HL-60 (cell line): ENCODE results near the gene EPS15.
"Not testable (repeated sequence)": the region's sequence is repeated elsewhere in the genome, so short reads cannot be mapped to it uniquely, and the experiment has no call there.

ENCODE experiments used
- DNase-seq, 2 experiments: peaks; one replicate each; pipeline ENCODE4 v3.0.0-alpha.2; 2010 to 2020; ENCODE audit warnings: low read depth in 1 of 2, low spot score in 1 of 2
- H3K27ac ChIP-seq: fragments of 250-450 bp; sonication (Bioruptor Pico); replicated peaks from 2 replicates; pipeline ENCODE4 v1.5.1; 2020; ENCODE audit warnings: mild to moderate bottlenecking, moderate library complexity
- H3K27me3 ChIP-seq: fragments of 250-450 bp; sonication (Bioruptor Pico); 2 replicates; pipeline ENCODE4 v1.5.1; 2021; ENCODE audit warnings: mild to moderate bottlenecking, moderate library complexity; ENCODE audit not compliant: insufficient read depth, poor library complexity, severe bottlenecking
- H3K4me3 ChIP-seq: replicated peaks from 2 replicates; pipeline ENCODE4 v1.5.1; 2011; ENCODE audit warnings: mild to moderate bottlenecking, control low read depth, low read length; ENCODE audit not compliant: insufficient read depth
- GABPA ChIP-seq: IDR thresholded peaks from 2 replicates; pipeline ENCODE4 v1.6.1; 2012; ENCODE audit warnings: low read depth
- POLR2AphosphoS5 ChIP-seq: IDR thresholded peaks from 2 replicates; pipeline ENCODE4 v1.6.1; 2012; ENCODE audit warnings: low read depth
- SPI1 ChIP-seq: IDR thresholded peaks from 2 replicates; pipeline ENCODE4 v1.6.1; 2012; ENCODE audit warnings: low read depth, mild to moderate bottlenecking, borderline replicate concordance
- TF ChIP-seq, protein P1 (sequence below): IDR thresholded peaks from one replicate; pipeline ENCODE4 v1.5.1; 2011; ENCODE audit warnings: low read length, control low read depth, inconsistent platforms; ENCODE audit not compliant: insufficient read depth
- TF ChIP-seq, protein P2 (sequence below): IDR thresholded peaks from 2 replicates; pipeline ENCODE4 v1.6.1; 2012; ENCODE audit warnings: low read depth; ENCODE audit not compliant: insufficient replicate concordance

The EPS15 gene

DNA sequence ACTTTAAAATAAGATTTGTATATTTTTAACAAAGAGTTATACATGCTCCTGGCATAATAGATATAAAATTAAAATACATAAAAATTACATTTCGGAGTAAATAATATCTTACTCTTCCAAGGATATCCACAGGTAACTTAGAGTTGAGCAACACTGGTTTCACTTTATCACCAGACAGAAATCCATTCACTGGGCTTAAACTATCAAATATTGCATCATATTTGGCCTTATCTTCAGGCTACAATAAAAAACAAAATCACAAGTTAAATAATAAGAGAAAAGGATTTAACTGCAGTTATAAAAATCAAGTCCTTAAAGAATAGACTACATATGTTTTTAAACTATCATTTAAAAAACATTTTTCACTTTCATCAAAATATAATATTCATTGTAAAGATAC lies 55.5 kb downstream of the EPS15 start:
- TF ChIP-seq, protein P1, sequence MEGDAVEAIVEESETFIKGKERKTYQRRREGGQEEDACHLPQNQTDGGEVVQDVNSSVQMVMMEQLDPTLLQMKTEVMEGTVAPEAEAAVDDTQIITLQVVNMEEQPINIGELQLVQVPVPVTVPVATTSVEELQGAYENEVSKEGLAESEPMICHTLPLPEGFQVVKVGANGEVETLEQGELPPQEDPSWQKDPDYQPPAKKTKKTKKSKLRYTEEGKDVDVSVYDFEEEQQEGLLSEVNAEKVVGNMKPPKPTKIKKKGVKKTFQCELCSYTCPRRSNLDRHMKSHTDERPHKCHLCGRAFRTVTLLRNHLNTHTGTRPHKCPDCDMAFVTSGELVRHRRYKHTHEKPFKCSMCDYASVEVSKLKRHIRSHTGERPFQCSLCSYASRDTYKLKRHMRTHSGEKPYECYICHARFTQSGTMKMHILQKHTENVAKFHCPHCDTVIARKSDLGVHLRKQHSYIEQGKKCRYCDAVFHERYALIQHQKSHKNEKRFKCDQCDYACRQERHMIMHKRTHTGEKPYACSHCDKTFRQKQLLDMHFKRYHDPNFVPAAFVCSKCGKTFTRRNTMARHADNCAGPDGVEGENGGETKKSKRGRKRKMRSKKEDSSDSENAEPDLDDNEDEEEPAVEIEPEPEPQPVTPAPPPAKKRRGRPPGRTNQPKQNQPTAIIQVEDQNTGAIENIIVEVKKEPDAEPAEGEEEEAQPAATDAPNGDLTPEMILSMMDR = no peak
- TF ChIP-seq, protein P2, sequence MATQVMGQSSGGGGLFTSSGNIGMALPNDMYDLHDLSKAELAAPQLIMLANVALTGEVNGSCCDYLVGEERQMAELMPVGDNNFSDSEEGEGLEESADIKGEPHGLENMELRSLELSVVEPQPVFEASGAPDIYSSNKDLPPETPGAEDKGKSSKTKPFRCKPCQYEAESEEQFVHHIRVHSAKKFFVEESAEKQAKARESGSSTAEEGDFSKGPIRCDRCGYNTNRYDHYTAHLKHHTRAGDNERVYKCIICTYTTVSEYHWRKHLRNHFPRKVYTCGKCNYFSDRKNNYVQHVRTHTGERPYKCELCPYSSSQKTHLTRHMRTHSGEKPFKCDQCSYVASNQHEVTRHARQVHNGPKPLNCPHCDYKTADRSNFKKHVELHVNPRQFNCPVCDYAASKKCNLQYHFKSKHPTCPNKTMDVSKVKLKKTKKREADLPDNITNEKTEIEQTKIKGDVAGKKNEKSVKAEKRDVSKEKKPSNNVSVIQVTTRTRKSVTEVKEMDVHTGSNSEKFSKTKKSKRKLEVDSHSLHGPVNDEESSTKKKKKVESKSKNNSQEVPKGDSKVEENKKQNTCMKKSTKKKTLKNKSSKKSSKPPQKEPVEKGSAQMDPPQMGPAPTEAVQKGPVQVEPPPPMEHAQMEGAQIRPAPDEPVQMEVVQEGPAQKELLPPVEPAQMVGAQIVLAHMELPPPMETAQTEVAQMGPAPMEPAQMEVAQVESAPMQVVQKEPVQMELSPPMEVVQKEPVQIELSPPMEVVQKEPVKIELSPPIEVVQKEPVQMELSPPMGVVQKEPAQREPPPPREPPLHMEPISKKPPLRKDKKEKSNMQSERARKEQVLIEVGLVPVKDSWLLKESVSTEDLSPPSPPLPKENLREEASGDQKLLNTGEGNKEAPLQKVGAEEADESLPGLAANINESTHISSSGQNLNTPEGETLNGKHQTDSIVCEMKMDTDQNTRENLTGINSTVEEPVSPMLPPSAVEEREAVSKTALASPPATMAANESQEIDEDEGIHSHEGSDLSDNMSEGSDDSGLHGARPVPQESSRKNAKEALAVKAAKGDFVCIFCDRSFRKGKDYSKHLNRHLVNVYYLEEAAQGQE = no peak
- TF ChIP-seq POLR2AphosphoS5 (no peak), SPI1 (no peak), GABPA (no peak)
- no peak for DNase-seq
- Histone ChIP-seq H3K27me3 (no peaks in the 10 kb centered on the region), H3K4me3 (no peak overlapping the region), H3K27ac (no peak overlapping the region)

DNA sequence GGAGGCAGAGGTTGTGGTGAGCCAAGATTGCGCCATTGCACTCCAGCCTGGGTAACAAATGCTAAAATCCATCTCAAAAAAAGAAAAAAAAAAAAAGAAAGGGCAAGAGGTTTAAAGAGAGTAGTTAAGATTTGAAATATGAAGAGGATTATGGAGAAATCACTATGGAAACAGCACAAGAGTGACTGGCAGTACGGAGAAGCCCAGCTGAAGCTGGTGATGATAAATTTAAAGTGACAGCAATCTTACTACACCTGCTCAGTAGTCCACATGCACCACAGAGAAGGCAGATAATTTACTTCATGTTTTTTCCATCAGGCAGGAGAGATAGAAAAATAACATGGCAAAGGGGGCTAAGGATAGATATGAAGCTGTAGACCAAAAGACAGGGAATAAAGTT lies 56.8 kb downstream of the EPS15 start:
- not testable (repeated sequence) for H3K27me3 ChIP-seq, H3K4me3 ChIP-seq, H3K27ac ChIP-seq, DNase-seq

DNA sequence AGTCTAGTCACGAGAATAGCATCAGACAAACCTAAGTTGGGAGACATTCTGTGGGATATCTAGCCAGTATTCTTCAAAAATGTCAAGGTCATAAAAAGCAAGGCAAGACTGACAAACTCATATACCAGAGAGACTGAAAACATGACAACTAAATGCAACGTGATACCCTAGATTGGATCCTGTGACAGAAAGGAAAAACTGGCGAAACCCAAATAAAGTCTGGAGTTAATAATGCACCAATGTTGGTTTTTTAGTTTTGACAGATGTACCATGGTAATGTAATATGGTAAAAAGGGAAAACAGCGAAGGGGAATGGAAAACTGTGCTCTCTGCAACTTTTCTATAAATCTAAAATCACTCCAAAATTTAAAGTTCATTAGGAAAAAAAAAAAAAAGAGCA lies 64.5 kb downstream of the EPS15 start:
- DNase-seq = no peak
- Histone ChIP-seq H3K27ac (no peak overlapping the region), H3K27me3 (no peaks in the 10 kb centered on the region), H3K4me3 (no peak overlapping the region)
- TF ChIP-seq POLR2AphosphoS5 (no peak), GABPA (no peak), SPI1 (no peak)
- TF ChIP-seq, protein P2 = no peak
- TF ChIP-seq, protein P1 = no peak

DNA sequence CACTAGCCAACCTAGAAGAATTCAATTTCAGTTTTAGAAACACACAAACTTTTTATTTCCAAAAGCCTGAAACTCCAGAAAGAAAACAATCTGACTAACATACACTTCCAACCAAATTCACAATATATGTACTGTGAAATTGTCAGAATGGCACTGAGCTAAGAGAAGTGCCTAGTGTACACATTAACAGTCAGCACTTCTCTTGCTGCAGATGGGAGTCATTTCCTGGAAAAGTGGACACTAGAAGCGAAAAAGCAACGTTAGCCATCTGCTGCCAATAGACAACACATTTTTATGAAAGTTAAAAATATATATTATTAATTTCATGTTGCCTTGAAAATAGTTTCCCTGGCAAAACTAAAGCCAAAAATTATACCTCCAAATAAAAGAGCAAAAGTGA lies 66.1 kb downstream of the EPS15 start:
- no peak overlapping the region for H3K4me3 ChIP-seq
- TF ChIP-seq, protein P2 = no peak
- TF ChIP-seq, protein P1 = no peak
- no peak for TF ChIP-seq POLR2AphosphoS5
- no peak overlapping the region for H3K27ac ChIP-seq
- DNase-seq = no peak
- no peaks in the 10 kb centered on the region for H3K27me3 ChIP-seq

DNA sequence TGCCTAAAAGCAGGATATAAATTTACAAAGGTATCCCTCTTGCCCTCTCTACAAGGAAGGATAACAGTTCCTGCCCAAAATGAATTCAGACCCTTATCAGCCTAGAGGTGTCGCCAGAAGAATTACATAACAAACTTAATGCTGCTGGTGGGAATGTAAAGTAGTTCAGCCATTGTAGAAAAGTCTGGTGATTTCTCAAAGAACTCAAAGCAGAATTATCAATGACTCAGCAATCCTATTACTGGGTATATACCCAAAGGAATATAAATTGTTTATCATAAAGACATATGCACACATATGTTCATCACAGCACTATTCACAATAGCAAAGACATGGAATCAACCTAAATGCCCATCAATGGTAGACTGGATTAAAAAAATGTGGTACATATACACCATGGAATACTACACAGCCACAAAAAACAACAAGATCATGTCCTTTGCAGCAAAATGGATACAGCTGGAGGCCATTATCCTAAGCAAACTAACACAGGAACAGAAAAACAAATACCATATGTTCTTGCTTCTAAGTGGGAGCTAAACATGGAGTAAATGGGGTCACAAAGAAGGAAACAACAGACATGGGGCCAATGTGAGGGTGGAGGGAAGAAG lies 70.1 kb downstream of the EPS15 start:
- DNase-seq, H3K27me3 ChIP-seq, H3K4me3 ChIP-seq, H3K27ac ChIP-seq: not testable (repeated sequence)
